Thyroid gland (tissue), 4 donors: ENCODE results near the gene TBC1D4.

Experiments
- POLR2A ChIP-seq, 2 donors: fragments of 450-650 bp; IDR thresholded peaks; one replicate each; pipeline ENCODE4 v1.6.1; 2017; ENCODE audit warnings: antibody characterized with exemption in 2 of 2, mild to moderate bottlenecking in 2 of 2, moderate library complexity in 1 of 2
- TF ChIP-seq, protein P1 (sequence below), 6 experiments: fragments of 200-600 bp in 3 of 6; fragments of 450-650 bp in 3 of 6; sonication (generic) in 3 of 6; IDR thresholded peaks; one replicate each; pipeline ENCODE4 v1.5.1; 2016 to 2019; ENCODE audit warnings: antibody characterized with exemption in 6 of 6, mild to moderate bottlenecking in 2 of 6, inconsistent platforms in 1 of 6, moderate library complexity in 1 of 6

DNA sequence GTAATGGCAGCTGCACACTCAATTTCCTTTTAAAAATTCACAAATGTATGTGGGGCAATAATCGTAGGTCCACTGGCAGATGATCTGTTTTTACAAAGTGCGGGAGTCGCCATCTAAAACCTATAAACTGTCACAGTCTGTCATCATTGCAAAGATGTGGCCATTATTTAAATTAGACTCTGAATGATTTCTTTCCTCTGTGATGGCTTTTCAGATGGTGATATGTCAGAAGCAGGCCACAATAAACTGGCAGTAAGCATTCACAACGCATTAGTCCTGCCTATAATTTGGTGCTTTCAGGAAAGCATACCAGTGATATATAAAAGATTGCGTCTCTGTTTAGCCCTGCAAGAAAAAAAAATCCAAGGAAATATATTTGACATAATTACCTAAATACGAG is 226.8 kb downstream of the TBC1D4 start:
- TF ChIP-seq, protein P1, sequence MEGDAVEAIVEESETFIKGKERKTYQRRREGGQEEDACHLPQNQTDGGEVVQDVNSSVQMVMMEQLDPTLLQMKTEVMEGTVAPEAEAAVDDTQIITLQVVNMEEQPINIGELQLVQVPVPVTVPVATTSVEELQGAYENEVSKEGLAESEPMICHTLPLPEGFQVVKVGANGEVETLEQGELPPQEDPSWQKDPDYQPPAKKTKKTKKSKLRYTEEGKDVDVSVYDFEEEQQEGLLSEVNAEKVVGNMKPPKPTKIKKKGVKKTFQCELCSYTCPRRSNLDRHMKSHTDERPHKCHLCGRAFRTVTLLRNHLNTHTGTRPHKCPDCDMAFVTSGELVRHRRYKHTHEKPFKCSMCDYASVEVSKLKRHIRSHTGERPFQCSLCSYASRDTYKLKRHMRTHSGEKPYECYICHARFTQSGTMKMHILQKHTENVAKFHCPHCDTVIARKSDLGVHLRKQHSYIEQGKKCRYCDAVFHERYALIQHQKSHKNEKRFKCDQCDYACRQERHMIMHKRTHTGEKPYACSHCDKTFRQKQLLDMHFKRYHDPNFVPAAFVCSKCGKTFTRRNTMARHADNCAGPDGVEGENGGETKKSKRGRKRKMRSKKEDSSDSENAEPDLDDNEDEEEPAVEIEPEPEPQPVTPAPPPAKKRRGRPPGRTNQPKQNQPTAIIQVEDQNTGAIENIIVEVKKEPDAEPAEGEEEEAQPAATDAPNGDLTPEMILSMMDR (IDR thresholded peaks at IDR 0.05): no peak
- no peak for TF ChIP-seq POLR2A (IDR thresholded peaks at IDR 0.05)
